H1 (cell line): Measurements from ENCODE around the gene ANO2. TPM values are rescaled to one million over a fixed set of nuclear protein-coding genes. Genes with fewer than 3 reads are reported as not detected.
A peak's percentile ranks its signal among the peaks of the same experiment; 100 is the strongest.

ENCODE experiments used
- BACH1 ChIP-seq: IDR thresholded peaks from 2 replicates; pipeline ENCODE4 v1.6.1; 2012; ENCODE audit warnings: low read length, improper control_type of control experiment
- GTF2F1 ChIP-seq: IDR thresholded peaks from 2 replicates; pipeline ENCODE4 v1.6.1; 2012; ENCODE audit warnings: low read depth, low read length, improper control_type of control experiment, borderline replicate concordance
- SUZ12 ChIP-seq: fragments of 200-600 bp; sonication (generic); IDR thresholded peaks from 2 replicates; pipeline ENCODE4 v1.6.1; 2012; ENCODE audit warnings: mild to moderate bottlenecking, inconsistent platforms, low read length, moderate library complexity, mixed read lengths
- polyA plus RNA-seq, 7 experiments: library from polyadenylated mRNA; depleted of rRNA in 3 of 7; stranded (reverse) in 5 of 7; unstranded in 2 of 7; fragments of >200 nt in 5 of 7; fragments of 200-250 nt in 2 of 7; gene quantifications; 1 replicate in 5 of 7; 2 replicates in 1 of 7; 4 replicates in 1 of 7; pipeline versions ENCODE4 v1.2.1 to v1.2.3, GENCODE V29; 2011 to 2013; ENCODE audit warnings: missing spikeins in 2 of 7, mixed read lengths in 2 of 7
- total RNA-seq: library from RNA; stranded (reverse); fragmentation: NEBNext Ultra II Directional; extraction: Animal tissue kit (Norgen Biotek cat#: 25700); gene quantifications from 2 replicates; pipeline ENCODE4 v1.2.1, GENCODE V29; 2021
- TF ChIP-seq, protein P1 (sequence below): IDR thresholded peaks from 2 replicates; pipeline ENCODE4 v1.6.1; 2012; ENCODE audit warnings: inconsistent platforms

Gene ANO2
- total and polyA plus RNA-seq, 2 of the 8 experiments (the other 6 are each of a cell fraction or from before 2014, with no cell fraction given) = 1.9 to 5.5 TPM

GRCh38 chr12:5964913-5965900 lies 20.1 kb upstream of the ANO2 start (continued):
- TF ChIP-seq GTF2F1 (no peak), SUZ12 (no peak), BACH1 (no peak)
- TF ChIP-seq, protein P1, sequence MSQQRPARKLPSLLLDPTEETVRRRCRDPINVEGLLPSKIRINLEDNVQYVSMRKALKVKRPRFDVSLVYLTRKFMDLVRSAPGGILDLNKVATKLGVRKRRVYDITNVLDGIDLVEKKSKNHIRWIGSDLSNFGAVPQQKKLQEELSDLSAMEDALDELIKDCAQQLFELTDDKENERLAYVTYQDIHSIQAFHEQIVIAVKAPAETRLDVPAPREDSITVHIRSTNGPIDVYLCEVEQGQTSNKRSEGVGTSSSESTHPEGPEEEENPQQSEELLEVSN = peak; percentile 28; the same call in 1 of the 2 replicates
